ENCODE measurements around the gene KCTD11.

DNA sequence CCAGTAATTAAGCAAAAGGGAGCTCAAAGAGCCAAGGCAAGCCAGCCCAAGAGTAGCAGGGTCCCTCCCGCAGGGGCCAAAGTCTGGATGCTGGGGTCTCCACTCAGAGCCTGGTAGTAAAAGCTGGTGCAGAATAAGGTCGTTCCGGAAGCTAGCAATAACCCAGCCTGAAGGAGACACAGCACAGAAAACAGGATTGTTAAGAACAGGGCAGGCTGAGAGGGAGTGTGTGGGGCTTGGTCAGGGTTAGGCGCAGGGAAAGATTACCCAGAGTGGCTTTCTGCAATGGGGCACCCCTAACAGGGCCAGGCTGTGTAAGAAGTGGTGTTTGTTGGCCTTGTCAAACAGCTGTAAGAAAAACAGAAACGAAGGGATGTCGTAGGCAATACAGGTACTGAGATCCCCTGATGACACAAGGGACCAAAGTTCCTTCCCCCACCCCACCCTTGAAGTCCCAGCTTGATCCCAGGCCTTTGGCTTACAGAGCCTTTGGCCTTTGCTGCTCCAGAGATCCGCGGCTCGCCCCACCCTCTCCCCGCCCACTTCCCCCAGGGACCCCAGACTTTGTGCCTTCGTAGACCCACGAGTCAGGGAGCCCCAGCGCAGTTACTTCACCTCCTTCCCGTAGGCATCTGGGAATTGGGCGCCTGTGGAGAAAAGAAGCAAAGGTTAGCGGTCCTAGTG, 51.2 kb downstream of the KCTD11 start:
- TF ChIP-seq, protein P1, sequence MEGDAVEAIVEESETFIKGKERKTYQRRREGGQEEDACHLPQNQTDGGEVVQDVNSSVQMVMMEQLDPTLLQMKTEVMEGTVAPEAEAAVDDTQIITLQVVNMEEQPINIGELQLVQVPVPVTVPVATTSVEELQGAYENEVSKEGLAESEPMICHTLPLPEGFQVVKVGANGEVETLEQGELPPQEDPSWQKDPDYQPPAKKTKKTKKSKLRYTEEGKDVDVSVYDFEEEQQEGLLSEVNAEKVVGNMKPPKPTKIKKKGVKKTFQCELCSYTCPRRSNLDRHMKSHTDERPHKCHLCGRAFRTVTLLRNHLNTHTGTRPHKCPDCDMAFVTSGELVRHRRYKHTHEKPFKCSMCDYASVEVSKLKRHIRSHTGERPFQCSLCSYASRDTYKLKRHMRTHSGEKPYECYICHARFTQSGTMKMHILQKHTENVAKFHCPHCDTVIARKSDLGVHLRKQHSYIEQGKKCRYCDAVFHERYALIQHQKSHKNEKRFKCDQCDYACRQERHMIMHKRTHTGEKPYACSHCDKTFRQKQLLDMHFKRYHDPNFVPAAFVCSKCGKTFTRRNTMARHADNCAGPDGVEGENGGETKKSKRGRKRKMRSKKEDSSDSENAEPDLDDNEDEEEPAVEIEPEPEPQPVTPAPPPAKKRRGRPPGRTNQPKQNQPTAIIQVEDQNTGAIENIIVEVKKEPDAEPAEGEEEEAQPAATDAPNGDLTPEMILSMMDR (IDR thresholded peaks at IDR 0.05), result no peak
- no peak for TF ChIP-seq POLR2A (IDR thresholded peaks at IDR 0.05)

All from thyroid gland (tissue), 4 donors.